Stimulated activated CD4-positive, alpha-beta T cell treated with anti-CD3 and anti-CD28 coated beads, Interleukin-15, amount 100 ng/mL, for 1 hour (primary cell): ENCODE measurements around the gene GASK1A.
"Not testable (repeated sequence)": the region's sequence is repeated elsewhere in the genome, so short reads cannot be mapped to it uniquely, and the experiment has no call there.

Source experiments
- DNase-seq, 2 donors: peaks; one replicate each; pipeline ENCODE4 v3.0.0-alpha.2; 2020; ENCODE audit warnings: low read depth in 1 of 2, low spot score in 1 of 2

The GASK1A gene

DNA sequence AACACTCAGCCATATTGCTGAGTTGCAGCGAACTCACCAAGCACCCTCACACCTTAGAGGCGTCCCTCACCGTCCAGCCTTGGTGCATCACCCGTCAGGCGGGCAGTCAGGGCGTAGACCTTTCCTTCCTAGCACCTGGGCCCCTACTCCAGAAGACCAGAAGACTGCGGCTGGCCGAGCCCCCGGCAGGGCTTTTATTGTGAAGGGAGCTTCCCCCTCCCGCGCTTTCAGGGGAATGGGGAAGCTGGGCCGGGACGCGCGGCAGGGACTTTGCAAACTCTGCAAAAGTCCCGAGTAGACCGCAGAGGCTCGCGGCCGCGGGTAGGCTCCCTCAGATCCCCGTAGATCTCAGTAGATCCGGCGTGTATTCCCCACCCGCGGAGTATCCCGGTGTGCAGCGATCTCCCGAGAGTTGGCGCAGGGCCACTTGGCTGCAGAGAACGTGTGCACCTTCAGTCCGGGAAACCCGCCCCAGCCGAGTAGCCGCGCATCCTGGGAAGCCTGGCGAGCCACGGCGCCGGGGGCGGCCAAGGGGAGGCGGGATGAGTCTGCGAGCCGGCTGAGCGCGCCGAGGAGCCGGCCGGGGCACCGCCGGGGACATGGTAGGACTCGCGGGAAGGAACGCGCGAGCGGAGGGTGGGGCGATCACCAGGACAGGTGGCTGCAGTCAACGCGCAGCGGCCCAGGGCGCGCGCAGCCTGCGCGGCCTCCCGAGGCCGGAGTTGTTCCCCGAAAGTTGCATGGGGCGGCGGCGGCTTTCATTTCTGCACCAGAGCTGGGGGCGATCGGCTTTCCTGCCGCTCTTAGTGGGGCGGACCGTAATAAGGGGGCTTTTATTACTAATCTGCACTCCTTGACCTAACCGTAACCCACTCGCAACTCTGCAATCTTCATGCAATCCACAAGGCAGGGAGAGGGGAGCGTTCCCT is at the start of gene GASK1A:
TSS of gene GASK1A (plus strand) at position 268 of the 929 bp plus-strand sequence. CDS start at position 600, 332 bp downstream.
- DNase-seq = peak in 1 of 2 donors; percentile 8

- DNase-seq = no peak
Measured at GRCh38 chr3:42934111-42934510, 45.0 kb upstream of the GASK1A start.

DNA sequence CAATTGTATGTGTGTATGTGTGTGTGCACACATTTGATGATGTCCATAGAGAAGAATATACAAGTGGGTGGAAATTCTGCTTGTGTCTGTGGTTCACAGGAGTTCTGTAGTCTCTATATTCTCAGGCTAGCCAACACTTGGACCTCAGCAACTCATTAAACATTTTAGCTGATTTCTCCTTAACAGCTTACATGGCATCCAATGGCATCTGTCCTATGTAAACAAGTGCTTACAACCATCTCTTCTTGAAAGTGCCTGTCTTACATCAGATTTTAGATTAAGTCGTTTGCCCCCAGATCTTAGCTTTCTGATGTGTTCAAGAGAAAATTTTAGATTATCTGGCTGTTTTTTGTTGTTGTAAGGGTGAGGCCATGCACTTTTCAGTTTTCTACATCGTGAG is 44.2 kb upstream of the GASK1A start:
- no peak for DNase-seq

GRCh38 chr3:42935472-42935871 is 43.6 kb upstream of the GASK1A start:
- DNase-seq = no peak

DNA sequence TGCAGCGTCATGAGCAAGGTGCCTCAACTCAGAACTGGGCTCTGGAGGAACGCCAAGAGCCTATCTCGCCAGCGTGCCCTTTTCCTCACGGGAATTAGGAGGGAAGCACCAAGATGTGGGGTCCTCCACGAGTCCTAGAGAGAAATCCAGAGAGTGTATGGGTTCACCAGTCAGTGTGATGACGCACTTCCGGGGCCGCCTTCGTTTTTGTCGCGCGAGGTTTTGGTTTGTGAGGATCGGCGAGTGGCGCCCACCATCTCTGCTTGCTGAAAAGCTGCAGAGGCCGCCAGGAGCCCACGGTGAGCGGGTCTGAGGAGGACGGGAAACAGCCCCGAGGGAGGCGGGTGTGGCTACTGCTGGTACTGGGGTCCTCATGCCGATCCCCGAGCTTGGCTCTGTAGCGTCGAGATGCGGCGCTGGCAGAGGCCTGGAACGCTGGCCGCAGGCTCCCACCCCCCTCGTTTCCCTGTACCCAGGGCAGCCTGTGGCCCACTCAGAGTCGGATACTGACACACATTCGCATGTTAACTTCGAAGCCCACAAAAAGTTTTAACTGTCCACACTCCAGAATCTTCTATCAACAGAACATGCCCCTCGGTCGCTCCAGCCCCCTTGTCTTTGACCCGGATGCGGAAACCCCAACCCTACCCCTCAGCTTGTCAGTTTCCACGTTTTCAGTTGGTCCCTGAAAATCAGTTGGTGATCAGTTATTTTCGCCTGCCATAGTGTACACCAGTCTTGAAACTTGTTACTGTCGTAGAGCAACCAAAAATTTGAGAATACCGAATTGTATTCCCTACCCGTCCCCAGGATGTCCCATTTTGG is 42.7 kb upstream of the GASK1A start:
- no peak for DNase-seq

DNA sequence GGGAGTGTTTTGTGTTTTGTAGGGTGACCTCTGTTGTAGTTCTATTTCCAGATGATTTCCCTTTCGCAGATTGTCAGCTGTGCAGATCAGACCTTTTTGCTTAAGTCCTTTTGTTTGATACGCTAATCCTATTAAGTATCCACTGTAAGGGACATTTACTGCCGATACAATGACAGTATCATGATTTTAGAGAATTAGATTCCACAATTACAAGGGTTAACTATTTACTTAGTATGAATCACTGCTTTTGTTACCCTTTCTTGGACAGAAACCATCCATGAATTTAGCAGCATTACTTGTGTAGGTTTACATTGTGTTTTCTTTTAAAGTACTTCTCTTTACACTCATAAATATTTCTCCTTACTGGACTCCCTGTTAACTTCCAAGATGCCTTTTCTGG is 41.8 kb upstream of the GASK1A start:
- no peak for DNase-seq

DNA sequence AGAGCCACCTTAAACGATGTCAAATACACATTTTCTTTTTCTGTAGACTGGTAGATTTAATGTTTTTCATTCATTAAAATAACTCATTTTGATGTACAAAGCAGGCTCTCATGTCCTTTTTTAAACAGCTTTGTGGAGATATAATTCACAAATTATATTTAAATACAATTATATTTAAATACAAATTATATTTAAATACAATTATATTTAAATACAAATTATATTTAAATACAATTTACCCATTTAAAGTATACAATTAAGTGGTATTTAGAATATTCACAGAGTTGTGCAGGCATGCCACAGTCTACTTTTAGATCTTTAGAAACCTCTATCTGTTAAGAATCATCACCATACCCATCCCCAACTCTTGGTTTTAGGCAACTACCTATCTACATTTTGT is 36.4 kb upstream of the GASK1A start:
- no peak for DNase-seq

DNA sequence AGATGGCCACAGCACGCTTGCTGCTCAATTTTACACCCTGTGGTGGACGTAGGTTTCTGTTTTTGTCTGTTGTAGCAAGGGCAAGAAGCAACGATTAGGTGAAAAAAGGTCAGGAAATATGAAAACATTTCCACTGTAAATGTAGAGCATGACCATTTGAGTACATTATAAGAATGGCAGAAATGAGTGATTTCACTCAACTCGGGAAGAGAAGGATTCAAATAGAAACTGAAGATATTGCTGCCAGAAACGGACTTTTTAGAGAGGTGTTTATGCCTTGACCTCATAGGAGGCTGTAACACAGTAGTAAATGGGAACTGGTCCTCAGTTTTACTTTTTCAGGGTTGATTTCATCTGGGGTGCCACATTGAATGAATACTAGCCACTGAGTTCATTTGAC is 33.1 kb upstream of the GASK1A start:
- no peak for DNase-seq

DNA sequence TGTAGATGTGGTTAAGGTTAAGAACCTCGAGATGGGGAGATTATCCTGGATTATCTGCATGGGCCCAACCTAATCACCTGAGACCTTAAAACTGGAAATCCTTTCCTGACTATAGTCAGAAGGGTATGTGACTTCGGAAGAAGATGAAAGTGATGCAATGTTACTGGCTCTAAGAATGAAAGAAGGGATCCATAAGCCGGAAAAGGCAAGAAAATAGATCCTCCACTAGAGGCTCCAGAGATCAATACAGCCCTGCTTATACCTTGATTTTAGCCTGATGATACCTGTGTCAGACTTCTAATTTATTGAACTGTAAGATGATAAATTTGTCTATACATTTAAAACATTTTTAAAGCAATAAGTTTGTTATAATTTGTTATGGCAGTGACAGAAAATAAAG is 21.5 kb upstream of the GASK1A start:
- DNase-seq = no peak

DNA sequence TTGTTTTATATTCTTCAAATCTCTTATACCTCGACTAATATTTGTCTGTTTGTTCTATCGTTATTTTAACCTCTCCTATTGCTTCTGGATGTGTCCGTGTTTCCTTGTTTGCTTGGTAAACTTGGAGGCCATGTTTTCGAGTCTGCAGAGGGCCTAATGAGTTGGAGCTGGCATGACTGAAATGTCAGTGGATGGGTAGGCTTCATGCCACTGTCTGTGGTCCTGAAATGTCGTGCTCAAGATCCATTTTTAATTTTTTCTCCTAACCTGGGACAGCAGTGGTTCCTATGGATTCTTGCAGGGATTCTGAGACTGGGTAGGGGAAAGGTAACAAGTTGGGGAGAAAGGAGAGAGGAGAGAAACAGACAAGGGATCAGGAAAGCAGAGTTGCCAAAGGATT is 18.8 kb upstream of the GASK1A start:
- DNase-seq = no peak

DNA sequence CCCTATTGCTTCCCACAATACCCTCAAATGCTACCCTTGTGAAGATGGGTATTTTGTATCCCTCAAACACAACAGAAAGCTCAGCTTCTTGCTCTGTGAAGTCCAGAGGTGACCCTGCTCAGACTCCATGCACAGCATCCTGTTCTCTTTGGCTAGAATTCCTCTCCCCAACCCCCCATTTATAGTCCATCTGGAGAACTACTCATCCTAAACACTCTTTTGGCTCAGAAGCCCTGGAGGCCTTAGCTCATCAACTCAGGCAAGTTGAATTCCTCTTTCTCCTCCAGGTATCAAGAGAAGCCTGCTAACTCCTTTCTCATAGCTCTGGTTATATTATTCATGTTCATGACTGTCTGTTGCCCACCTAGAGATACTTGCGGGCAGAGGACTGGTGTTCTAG is 18.3 kb upstream of the GASK1A start:
- no peak for DNase-seq

- no peak for DNase-seq
Measured at GRCh38 chr3:42961633-42962032, 17.5 kb upstream of the GASK1A start.

DNA sequence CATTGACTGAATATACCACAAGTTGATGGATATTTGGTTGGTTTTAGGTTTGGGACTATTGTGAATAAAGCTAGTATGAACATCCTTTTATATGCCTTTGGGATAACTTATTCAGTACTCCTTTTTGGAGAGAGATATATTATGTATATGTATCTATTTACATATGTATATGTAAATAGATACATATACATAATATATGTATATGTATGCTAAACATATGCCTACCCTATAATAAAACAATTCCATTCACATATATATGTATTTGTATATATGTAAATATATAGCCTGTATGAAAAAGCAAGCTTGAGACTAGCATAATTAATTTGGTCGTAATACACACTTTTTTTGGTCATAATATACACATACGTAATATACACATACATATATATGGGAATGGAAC is 15.8 kb upstream of the GASK1A start:
- no peak for DNase-seq

GRCh38 chr3:42964266-42964665 is 14.8 kb upstream of the GASK1A start:
- DNase-seq = no peak

- no peak for DNase-seq
Measured at GRCh38 chr3:42970557-42970956, 8.6 kb upstream of the GASK1A start.

- DNase-seq = no peak
Measured at GRCh38 chr3:42970976-42971772, 7.9 kb upstream of the GASK1A start.

DNA sequence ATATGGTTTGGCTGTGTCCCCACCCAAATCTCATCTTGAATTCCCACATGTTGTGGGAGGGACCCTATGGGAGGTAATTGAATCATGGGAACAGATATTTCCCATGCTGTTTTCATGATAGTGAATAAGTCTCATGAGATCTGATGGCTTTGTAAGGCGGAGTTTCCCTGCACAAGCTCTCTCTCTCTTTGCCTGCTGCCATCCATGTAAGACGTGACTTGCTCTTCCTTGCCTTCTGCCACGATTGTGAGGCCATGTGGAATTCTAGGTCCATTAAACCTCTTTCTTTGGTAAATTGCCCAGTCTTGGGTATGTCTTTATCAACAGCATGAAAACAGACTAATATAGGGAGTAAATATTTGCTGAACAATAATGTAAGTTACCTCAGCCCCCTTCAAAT is 4.2 kb upstream of the GASK1A start:
- not testable (repeated sequence) for DNase-seq

DNA sequence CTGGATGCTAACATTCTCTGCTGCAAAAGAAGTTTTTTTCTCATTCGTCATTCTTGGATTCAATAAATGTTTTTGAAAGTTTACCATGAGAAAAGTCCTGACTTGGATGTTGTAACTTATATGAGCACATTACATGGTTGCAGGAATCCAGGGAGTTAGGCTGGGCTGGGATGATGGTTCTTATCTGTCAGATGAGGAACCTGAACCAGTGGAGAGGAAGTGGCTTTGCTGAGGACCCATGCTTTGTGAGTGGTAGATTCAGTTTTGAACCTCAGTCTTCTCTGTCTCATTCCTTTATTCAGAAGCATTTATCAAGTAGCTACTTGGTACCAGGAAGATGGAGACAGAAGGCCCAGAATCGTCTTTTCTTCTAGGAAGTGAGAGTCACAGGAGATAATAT is 3.7 kb upstream of the GASK1A start:
- DNase-seq = no peak

GRCh38 chr3:42975955-42976354 is 3.2 kb upstream of the GASK1A start:
- DNase-seq = no peak

GRCh38 chr3:42980209-42980608 is 1.1 kb downstream of the GASK1A start:
- DNase-seq = no peak

DNA sequence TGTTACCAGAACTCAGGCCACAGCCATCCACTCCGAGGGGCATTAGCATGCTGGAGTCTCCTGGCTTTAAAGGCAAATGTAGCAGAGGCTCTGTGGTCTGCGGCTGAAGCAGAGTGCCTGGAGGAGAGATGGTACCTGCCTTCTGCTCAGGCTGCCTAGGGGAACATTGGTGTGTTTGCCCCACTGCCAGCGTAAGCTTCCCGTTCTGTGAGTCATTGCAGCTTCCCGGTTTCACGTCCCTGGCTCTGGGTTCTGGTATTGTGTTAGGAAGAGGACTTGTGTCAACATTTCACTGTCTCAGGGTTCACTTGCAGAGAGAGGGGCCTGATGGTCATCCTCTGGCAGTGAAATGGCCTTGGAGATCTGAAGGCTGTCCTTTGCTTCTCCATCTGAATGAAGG is 1.8 kb downstream of the GASK1A start:
- DNase-seq = no peak
